ENCODE measurements around the gene SCD5. TPM values are rescaled to one million over a fixed set of nuclear protein-coding genes. Genes with fewer than 3 reads are reported as not detected.

The SCD5 gene
- total RNA-seq, 4 donors from 2014 or later, result 17.6 to 28.4 (median 22.9) TPM

DNA sequence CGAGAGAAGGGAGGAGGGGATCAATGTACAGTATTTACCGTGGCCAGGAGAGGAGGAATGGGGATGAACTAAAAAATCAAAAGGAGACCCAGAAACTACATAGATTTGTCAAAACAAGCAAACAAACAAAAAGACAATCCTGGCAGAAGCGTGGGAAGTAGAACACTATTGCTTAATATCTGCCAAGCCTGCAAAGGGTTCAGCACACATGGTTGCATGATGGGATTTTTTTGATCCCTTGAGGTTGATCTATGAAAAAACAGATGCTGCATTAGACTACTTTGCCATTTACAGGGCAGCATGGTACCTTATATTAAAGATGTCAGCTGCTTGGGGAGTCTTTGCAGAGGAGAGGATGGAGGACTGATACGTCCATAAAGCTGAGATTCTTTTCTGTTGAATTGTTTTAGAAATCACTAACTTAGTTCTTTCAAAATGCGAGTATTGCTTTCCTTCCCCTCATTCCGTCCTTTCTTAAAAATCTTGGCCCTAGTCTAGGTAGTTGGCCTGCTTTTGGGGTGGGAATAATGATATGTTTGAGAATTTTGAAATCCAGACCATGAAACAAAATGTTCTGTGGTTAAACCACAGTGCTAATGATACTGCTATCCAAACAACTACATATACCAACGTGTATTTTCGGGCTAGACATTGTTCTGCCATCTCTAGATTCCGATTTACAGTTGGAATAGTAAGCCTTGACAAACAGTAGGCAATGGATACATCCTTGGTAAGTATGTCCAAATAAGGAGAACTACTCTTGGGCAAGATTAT is 197.2 kb downstream of the SCD5 start:
- H3K4me3 ChIP-seq, result no peak overlapping the region
- H3K4me1 ChIP-seq, result no peaks in the 10 kb centered on the region
- TF ChIP-seq, protein P1, sequence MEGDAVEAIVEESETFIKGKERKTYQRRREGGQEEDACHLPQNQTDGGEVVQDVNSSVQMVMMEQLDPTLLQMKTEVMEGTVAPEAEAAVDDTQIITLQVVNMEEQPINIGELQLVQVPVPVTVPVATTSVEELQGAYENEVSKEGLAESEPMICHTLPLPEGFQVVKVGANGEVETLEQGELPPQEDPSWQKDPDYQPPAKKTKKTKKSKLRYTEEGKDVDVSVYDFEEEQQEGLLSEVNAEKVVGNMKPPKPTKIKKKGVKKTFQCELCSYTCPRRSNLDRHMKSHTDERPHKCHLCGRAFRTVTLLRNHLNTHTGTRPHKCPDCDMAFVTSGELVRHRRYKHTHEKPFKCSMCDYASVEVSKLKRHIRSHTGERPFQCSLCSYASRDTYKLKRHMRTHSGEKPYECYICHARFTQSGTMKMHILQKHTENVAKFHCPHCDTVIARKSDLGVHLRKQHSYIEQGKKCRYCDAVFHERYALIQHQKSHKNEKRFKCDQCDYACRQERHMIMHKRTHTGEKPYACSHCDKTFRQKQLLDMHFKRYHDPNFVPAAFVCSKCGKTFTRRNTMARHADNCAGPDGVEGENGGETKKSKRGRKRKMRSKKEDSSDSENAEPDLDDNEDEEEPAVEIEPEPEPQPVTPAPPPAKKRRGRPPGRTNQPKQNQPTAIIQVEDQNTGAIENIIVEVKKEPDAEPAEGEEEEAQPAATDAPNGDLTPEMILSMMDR (IDR thresholded peaks at IDR 0.05), result no peak
- TF ChIP-seq POLR2AphosphoS5 (IDR thresholded peaks at IDR 0.05) (no peak), POLR2A (IDR thresholded peaks at IDR 0.05; ENCODE audit: low read depth) (no peak), EP300 (IDR thresholded peaks at IDR 0.05) (no peak)
- H3K9me3 ChIP-seq, result no peaks in the 10 kb centered on the region
- intact Hi-C loops (cut with DNase I), result no loop called here
- H3K27ac ChIP-seq (replicated peaks in 1 of 4), result no peak overlapping the region
- peaks cover 0 to 1% (median 0%) of the 10 kb centered on the region in 4 donors for H3K27me3 ChIP-seq
- no peak for DNase-seq (ENCODE audit: extremely low spot score)
- H3K36me3 ChIP-seq, result no peaks in the 10 kb centered on the region
- WGBS, result 88% methylated on average over 9 of the region's 9 CpGs

DNA sequence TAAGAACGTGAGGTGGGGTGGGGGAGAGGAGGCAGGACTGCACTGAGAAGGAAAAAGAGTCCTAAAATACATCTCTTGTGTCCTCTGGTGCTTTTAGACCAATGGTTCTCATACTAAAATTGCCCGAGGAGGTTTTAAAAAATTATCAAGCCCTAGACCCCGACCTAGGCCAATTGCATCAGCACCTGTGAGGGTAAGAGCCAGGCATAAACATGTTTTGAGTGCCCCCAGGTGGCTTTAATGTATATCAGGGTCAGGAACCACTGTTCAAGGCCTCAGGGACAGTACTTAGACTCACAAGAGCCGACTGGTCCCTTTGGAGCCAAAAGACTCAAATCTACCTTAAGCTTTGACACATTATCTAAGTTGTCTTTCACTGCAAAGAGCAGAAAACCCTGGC is 199.3 kb downstream of the SCD5 start:
- WGBS, result 72% methylated on average over 4 of the region's 4 CpGs
- Histone ChIP-seq H3K27me3 (peaks cover 0 to 4% (median 0%) of the 10 kb centered on the region in 4 donors), H3K4me1 (no peaks in the 10 kb centered on the region), H3K4me3 (no peak overlapping the region), H3K36me3 (no peaks in the 10 kb centered on the region), H3K9me3 (no peaks in the 10 kb centered on the region), H3K27ac (replicated peaks in 1 of 4) (no peak overlapping the region)
- DNase-seq (ENCODE audit: extremely low spot score), result no peak
- TF ChIP-seq POLR2AphosphoS5 (IDR thresholded peaks at IDR 0.05) (no peak), POLR2A (IDR thresholded peaks at IDR 0.05; ENCODE audit: low read depth) (no peak), EP300 (IDR thresholded peaks at IDR 0.05) (no peak)
- TF ChIP-seq, protein P1 (IDR thresholded peaks at IDR 0.05), result no peak
- intact Hi-C loops (cut with DNase I), result no loop called here

DNA sequence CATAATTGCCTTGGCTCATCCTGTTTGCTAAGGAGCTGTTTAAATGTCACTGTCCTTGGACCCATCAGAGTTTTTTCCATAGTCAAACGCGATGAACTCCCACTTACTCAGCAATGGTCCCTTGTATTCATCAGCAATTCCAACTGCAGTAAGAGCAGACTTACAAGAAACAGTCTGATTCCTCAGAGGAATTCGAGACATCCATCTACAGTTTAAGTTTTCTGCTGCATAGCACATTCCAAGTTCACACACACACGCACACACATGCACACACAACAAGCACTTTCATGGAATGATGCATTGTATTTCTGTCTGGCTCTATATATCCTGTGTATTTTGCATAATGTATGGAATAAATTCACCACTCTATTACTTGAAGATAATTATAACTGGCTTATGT is 204.1 kb downstream of the SCD5 start:
- intact Hi-C loops (cut with DNase I), result no loop called here
- Histone ChIP-seq H3K27ac (replicated peaks in 1 of 4) (no peak overlapping the region), H3K9me3 (no peaks in the 10 kb centered on the region), H3K36me3 (no peaks in the 10 kb centered on the region), H3K4me1 (no peaks in the 10 kb centered on the region), H3K27me3 (peaks cover 0 to 4% (median 0%) of the 10 kb centered on the region in 4 donors), H3K4me3 (no peak overlapping the region)
- TF ChIP-seq POLR2AphosphoS5 (IDR thresholded peaks at IDR 0.05) (no peak), EP300 (IDR thresholded peaks at IDR 0.05) (no peak), POLR2A (IDR thresholded peaks at IDR 0.05; ENCODE audit: low read depth) (no peak)
- TF ChIP-seq, protein P1 (IDR thresholded peaks at IDR 0.05), result no peak
- WGBS, result 54% methylated on average over 4 of the region's 4 CpGs
- no peak for DNase-seq (ENCODE audit: extremely low spot score)

DNA sequence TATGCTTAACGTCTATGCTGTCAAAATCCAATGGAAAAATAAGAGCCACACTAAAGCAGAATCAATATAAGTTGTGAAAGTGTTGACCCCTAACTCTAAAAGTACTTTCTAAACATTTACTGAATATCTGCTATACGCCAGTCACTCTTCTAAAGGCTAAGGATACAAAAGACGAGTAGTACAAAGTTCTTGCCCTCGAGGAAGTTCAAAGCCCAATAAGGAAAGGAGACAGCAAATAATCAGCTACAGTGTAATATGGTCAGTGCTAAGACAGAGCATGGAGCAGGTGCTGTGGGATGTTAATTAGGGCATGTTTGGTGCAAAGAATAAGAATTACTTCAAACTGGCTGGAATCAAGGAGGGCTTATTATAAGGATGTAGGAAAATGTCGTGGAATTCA is 205.2 kb downstream of the SCD5 start:
- no peaks in the 10 kb centered on the region for H3K4me1 ChIP-seq
- H3K4me3 ChIP-seq, result no peak overlapping the region
- no peaks in the 10 kb centered on the region for H3K36me3 ChIP-seq
- H3K27me3 ChIP-seq, result peaks cover 0 to 4% (median 0%) of the 10 kb centered on the region in 4 donors
- DNase-seq (ENCODE audit: extremely low spot score), result no peak
- intact Hi-C loops (cut with DNase I), result no loop called here
- WGBS, result 75% methylated on average over 5 of the region's 5 CpGs
- TF ChIP-seq, protein P1 (IDR thresholded peaks at IDR 0.05), result no peak
- TF ChIP-seq POLR2AphosphoS5 (IDR thresholded peaks at IDR 0.05) (no peak), POLR2A (IDR thresholded peaks at IDR 0.05; ENCODE audit: low read depth) (no peak), EP300 (IDR thresholded peaks at IDR 0.05) (no peak)
- H3K9me3 ChIP-seq, result no peaks in the 10 kb centered on the region
- no peak overlapping the region for H3K27ac ChIP-seq (replicated peaks in 1 of 4)

Measured in esophagus muscularis mucosa (tissue), 4 donors.